Hematopoietic multipotent progenitor cell treated with erythropoietin and hydrocortisone succinate and interleukin-3 and kit ligand, for 6 days (in vitro differentiated cells): ENCODE measurements around the gene FASN.
"Not testable (repeated sequence)": the region's sequence is repeated elsewhere in the genome, so short reads cannot be mapped to it uniquely, and the experiment has no call there.

Experiments used
- DNase-seq: peaks from one replicate; pipeline ENCODE4 v3.0.0-alpha.2; 2015

The FASN gene

DNA sequence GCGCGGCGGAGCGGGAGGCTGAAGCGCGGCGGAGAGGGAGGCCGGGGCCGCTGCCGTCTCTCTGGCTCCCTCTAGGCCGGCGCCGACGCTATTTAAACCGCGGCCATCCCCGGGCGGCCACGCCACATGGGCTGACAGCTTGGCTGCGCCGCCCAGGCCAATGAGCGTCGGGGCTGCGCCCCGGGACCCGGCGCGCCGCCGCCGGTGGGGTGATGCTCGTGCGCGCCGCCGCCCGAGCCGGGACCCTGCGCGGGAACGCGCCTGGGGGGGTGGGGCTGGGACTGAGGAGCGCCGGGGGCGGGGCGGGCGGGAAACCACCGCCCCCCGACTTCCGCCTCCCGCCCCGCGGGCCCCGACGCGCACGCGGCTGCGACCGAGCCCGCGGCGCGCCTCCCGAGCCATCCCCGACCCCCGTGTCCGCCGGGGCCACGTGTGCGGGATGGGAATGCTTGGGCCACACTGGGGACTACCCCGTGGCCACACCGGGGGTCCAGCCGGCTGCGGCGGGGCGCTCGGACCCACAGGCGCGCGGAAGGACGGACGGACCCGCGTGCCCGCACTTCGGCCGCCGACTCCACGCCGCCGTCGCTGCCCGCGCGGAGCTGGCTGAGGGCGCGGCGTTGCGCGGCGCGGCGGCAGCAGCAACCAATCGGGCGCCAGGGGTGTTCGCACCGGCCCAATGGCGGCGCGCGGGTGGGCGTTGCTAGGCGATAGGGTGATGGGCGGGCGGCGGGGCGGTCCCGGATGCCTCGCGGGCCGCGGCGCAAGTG lies at the start of gene FASN:
TSS of gene FASN (minus strand) at position 68 of the 770 bp plus-strand sequence. CDS start 1,791 bp downstream, outside the sequence.
- DNase-seq = peak; percentile 96

DNA sequence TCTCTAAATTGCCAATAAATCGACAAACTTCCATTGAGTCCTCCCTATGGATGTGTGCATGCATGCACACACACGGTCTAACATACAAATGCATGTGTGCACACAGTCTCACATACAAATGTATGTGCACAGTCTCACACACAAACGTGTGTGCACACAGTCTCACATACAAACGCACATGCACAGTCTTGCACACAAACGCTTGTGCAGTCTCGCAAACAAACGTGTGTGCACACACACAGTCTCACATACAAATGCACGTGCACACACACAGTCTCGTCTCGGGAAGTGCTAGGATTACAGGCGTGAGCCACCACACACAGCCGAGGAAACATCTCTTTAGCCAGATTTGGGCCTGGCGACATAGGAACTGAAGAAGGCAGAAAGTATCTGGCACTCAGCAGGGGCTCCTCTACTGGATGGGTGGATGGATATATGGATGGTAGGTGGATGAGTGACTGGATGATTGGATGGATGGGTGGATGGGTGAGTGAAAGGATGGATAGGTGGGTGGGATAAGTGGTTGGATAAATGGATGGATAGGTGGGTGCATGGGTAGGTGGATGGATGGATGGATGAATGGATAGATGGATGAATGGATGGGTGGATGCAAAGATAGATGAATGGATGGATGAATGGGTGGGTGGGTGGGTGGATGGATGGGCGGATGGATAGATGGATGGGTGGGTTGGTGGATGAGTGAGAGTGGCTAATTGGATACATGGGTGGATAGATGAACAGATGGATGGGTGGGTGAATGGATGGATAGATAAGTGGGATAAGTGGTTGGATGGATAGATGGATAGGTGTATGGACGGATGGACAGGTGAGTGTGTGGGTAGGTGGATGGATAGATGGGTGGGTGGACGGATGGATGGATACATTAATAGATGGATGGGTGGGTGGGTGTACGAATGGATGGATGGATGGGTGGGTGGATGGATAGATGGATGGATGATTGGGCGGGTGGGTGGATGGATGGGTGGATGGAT lies 48.9 kb upstream of the FASN start:
- DNase-seq = no peak

DNA sequence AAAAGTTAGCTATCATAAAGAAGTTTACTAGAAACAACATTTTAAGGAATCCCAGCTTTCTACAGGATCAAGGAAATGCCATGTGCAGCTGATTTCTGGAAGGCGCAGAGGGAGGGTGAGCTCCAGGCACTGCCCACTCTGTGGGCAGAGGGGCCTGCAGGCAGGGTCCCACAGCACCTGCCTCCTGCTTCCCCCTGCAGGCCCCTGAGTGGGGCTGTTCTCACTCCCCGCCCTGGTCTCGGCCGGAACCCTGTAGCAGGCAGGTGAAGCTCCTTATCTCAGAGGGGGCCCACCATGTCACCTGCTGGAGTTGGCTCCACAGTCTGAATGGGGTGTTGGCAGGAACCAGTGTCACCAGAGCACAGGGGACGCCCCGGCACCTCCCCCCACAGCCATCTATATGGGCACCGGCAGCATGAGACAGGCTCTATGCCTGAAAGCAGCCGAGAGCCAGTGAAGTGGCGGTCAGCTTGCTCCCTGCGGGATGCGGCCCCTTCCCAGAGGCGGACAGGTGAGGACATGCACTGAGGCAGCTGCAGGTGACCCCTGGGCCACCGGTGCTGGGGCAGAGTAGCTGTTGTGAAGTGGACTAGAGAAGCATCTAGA lies 47.6 kb upstream of the FASN start:
- no peak for DNase-seq

DNA sequence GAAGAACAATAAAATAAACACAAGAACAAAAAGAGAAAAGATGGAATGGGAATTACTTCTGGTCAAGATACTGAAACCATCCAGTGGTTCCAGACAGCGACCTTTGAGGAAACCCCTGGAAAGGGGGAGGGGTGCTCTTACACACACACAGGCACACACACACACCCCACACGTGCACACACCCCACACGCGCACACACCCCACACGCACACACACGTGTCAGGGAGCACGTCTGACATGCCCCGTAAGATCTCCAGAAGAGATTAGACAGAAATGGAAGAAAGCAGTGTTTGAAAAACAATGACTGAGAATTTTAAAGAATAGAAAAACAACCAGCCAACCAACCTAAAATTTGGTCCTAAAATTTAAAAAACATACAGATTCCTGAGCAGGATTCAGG lies 45.3 kb upstream of the FASN start:
- DNase-seq = no peak

DNA sequence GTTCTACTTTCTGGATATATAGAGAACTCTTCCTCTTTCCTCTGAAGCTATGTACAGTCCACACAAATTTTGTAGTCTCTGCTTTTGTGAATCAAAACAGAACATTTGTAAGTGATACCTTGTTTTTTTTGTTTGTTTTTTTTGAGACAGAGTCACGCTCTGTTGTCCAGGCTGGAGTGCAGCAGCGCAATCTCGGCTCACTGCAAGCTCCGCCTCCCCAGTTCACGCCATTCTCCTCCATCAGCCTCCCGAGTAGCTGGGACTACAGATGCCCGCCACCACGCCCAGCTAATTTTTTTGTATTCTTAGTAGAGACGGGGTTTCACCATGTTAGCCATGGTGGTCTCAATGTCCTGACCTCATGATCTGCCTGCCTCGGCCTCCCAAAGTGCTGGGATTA lies 41.9 kb upstream of the FASN start:
- DNase-seq = not testable (repeated sequence)

DNA sequence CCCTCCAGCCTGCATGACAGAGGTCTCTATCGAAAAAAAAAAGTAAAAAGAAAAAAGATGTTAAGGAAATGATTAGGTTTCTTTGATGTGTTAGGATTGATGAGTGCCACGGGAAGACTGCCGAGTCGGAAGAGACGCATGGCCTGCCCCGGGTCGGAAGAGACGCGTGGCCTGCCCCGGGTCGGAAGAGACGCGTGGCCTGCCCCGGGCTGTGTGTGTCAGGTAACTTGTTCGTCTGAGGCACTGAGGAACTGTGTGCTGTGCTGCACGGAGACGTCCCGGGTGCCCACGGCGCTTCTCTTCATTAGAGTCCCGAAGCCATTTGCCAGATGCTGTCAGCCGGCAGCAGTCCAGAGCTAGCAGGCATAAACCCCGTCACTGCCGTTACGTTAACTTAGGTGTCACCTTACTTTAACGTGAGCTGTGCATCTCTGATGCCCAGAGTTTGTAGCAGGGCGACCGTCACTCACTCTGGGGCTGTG lies 40.5 kb upstream of the FASN start:
- DNase-seq = no peak

DNA sequence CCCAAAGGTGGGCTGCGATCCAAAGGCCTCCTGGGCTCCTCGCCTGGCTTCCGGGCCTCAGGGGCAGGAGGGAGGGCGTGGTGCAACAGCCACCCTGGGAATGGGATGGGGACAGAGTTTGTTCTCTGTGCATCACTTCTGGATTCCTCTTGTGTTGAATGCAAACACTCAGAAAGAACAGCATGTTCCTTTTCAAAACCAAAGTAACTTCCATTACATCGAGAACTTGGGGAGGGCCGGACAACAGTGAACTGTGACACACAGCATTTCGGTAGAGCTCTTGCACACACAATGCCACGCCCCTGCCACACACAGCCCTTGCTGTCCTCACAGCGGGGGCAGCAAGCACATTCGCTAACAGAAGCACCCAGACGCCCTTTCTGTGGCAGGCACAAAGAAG lies 36.1 kb upstream of the FASN start:
- DNase-seq = no peak

DNA sequence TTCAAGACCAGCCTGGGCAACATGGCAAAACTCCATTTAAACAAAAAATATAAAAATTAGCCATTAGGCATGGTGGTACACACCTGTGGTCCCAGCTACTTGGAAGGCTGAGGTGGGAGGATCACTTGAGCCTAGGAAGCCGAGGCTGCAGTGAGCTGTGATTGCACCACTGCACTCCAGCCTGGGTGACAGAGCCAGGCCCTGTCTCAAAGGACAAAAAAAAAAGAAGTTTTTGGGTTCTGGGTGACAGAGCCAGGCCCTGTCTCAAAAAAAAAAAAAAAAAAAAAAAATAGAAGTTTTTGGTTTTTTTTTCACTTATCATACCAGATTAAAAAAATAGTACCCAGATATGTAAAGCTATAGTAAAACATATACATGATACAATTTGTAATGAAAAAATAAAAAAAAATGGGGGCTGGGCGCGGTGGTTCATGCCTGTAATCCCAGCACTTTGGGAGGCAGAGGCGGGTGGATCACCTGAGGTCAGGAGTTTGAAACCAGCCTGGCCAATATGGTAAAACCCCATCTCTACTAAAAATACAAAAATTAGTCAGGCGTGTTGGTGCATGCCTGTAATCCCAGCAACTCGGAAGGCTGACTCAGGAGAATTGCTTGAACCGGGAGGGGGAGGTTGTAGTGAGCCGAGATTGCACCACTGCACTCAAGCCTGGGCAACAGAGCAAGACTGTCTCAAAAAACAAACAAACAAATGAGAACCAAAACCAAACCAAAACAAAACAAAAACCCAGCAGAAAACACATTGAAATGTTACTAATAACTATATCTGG lies 35.3 kb upstream of the FASN start:
- DNase-seq = not testable (repeated sequence)

DNA sequence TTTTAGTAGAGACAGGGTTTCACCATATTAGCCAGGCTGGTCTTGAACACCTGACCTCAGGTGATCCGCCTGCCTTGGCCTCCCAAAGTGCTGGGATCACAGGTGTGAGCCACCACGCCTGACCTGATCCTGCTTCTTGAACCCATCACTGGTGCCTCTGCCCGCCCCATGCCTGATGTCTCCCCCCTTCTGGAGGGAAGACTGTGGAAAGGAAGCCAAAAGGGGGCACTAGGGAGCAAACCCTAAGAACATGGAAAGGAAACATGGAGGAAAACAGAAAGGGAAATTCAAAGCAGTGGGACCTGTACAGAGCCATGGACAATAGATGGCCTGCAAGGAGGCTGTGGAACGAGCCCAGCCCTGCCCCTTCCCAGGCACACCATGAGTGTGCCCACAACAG lies 31.1 kb upstream of the FASN start:
- DNase-seq = no peak

DNA sequence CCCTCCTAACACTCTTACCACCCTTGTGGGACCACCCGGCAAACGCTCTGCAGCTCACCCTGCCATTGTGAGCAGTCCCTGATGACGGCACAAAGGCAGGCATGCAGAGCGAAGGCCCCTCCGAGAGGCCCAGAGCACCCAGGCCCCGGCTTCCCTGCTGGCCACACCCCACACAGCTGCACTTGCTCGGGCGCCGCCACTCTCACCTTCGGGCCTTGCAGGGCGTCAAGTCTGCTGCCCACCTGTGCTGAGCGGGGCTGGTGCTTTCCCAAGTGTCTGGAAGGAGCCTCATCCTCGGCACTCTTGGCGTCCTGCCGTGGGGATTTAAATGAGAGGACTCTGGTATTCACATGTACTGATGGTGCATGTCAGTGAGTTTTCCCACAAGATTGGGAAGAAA lies 30.3 kb upstream of the FASN start:
- DNase-seq = no peak

DNA sequence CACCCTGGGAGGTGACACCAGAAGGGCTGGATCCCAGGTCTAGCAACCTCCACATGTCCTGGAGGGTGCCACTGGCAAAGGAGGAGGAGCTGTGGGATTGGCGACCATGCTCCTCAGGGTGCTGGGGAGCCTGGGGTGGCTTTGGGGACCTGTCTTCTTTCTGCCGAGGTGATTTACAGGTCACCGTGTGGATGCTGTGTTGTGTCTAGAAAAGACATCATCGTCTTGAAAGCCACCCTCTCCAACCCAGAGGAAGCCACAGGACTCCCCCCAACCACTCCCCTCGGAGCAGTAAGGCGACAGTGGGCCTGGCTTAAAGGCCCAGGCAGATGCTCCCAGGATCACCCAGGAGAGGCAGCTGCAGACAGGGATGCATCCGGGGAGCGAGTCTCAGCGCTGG lies 29.7 kb upstream of the FASN start:
- no peak for DNase-seq

DNA sequence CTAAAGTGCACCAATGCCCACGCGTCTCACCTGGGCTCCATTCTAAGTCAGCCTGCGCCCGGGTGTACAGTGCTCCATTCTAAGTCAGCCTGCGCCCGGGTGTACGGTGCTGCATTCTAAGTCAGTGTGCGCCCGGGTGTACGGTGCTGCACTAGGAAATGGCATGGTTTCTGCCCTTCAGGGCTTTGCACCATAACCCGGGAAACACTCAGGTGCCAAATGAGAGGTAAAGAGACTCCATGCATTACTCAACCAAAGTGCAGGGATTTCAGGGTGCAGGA lies 29.2 kb upstream of the FASN start:
- no peak for DNase-seq

DNA sequence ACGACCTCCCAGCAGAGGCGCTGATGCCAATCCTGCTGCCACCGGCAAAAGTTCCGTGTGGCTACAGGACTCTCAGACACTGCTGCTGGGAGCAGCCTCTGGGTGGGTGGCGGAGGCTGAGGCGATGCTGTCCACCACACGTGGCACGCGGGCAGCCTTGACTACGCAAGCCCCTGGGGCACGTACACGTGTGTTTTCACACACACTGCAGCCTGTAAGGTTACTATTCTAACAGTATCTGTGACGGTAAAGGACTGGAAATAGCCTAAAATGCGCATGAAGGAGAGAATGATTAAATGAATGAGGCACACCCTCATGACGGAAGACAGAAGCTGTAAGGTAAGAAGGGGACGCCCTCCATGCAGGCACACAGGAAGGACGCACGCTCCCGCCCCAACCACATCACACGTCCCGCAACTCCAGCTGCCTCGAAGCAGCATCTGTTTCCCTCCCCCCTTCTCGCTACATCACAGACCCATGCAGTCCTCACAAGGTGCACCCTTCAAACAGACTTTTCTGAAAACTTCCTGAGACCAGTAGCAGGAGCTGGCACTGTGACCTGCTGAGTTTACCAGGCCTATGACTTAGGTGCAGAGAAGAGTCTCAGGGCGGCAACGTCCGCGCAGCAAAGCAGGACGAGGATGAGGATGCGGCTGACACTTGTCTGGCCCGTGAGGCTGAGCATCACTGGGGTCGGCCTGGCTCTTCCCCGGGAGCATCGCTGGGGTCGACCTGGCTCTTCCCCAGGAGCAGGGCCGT lies 28.7 kb upstream of the FASN start:
- DNase-seq = no peak

DNA sequence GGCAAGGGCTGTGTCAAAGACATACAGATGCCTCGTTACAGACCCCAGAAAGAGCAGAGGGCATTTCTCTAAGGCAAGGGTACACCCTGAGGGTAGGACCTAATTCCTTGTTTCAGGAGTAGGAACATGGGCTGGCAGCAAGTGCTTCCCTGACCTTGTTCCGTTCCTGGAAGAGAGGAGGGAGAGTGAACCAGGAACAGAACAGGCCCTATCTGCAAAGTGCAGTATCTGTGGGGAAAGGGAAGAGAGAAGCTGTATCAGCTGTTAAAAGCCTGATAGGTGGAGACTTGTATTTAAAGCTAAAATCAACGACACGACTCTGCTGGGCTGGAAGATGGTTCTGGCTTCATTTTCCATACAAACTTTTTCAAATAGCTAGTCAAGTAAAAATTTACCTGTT lies 26.1 kb upstream of the FASN start:
- no peak for DNase-seq

DNA sequence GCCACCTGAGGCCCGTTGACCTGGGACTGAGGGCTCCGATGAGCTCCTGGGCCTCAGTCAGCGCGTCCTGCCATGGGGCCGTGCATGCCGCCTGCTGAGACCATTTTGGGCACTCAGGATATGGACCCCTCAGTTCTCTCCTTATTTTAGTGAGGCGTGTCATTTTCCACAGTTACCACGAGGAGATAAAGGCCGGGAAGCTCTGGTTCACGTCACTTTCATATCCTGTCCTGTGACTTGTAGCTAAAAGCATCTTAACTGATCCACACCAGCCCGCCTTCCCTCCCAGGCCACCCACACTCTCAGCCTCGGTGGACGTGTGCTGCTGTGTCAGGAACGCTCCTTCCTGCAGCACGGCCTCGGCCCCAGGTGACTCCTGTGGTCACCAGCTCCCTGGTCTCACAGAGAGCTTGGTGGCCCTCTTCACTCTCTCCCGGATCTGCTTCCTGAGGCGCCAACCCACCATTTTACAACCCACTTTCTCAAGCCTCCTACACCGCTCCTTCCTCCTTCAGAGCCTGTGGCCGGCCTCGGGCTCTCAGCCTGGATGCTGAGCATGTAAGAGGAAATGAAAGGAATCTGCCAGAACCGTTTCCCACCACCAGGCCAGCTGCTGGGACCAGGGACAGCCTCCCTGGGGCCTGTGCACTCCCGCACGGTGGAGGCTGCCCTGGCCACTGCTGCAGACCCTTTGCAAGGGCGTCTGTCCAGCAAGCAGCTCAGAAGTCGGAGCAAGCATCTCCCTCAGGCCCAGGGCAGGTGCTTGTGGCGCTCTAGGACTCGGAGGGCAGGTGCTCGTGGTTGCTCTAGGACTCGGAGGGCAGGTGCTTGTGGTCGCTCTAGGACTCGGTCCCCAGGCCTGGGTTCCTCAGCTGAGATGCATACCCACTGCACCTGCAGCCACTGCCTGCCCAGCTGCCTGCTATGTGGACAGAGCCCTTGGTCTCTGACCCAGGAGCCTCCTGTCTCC lies 23.9 kb upstream of the FASN start:
- DNase-seq = peak; percentile 37

DNA sequence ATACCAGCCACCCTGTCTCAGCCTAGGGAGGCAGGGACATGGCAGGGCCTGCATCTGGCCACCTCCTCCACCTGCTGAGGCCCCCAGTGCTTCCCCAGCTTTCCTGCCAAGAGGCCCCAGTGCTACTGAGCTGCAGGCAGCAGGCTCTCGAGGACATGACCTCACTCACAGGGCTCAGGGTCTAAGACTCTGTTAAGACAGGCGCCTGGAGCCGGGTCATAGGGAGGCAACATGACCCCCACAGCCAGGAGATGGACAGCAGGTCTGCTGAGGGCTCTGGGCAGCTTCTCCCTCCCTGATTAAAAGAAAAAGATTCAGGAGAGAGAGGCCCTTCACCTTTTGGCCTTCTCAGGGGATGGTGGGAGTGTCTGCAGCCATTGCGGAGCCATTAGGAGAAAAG lies 23.2 kb upstream of the FASN start:
- no peak for DNase-seq

DNA sequence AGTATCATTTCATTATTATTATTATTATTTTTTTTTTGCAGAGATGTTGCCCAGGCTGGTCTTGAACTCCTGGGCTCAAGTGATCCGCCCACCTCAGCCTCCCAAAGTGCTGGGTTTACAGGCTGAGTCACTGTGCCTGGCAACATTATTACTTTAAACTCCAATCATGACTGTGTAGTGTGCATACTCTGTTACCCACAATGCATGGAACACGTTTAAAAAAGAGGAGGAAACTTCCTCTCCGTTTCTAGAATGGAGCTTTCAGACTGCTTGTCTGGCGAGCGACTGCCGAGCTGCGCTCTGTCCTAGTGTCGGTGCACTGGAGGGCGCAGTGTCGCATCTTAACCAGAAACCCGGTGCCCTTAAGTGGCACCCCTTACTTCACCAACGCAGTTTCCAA lies 22.1 kb upstream of the FASN start:
- DNase-seq = peak; percentile 66

DNA sequence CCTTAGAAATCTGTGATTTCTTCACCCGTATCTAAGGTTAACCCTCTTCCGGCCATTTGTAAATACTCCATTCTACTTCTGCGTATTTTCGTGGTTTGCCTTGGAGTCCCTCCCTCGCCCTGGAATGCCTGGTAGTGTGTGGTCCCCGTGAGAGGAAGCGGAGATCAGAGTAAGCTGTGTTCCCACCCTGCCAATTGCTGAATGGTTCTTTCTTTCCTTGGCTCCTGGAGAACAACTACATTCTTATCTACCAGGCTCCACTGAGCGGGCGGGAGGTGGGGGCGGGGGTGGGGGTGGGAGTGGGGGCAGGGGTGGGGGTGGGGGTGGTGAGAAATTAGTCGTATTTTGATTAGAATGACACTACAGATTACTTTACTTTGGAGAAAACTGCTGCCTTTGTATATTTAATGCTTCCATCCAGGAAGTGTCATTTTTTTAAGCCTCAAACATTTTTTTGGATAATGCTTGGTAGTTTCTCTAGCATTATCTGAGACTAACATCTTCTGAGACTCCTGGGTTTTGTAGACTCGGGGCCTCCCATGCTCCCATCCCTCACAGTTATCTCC lies 20.9 kb upstream of the FASN start:
- peak; percentile 43 for DNase-seq

DNA sequence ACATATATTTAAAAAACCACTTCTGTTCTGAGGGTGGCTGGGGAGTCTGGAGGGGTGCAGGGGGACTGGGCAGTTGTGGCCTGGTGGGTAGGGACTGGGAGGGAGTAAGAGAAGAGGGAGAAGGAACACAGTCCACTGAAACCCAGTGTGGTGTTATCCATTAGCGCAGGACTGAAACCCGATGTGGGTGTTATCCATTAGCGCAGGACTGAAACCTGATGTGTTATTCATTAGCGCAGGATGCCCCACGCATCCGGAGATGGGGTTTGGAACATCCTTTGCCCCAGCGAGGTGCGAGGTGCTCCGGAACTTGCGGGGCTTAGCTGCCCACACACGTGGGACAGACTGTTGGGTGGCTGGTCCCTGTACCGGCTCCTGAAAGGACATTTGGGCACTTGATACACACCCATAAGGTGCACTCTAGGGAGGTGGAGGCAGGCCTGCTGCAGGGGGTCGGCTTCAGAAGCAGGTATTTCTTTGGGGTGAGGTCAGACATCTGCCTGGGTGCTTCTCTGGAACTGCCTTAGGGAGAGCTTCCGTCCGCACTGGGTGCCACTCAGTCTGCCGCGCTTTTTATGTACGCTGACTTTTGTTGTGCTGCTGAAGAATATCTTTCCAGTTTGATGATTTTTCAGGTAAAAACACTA lies 20.3 kb upstream of the FASN start:
- DNase-seq = no peak
